Ishikawa (cell line): Measurements from ENCODE around the gene OR6S1.

Experiments used
- CEBPB ChIP-seq: IDR thresholded peaks from 2 replicates; pipeline ENCODE4 v1.6.1; 2012
- CREB1 ChIP-seq: IDR thresholded peaks from 2 replicates; pipeline ENCODE4 v1.6.1; 2012; ENCODE audit warnings: low read depth
- EGR1 ChIP-seq: IDR thresholded peaks from 2 replicates; pipeline ENCODE4 v1.6.1; 2012
- EP300 ChIP-seq: IDR thresholded peaks from 2 replicates; pipeline ENCODE4 v1.6.1; 2012; ENCODE audit warnings: borderline replicate concordance
- FOXM1 ChIP-seq: IDR thresholded peaks from 2 replicates; pipeline ENCODE4 v1.6.1; 2012; ENCODE audit warnings: low read depth, borderline replicate concordance
- MAX ChIP-seq: IDR thresholded peaks from 2 replicates; pipeline ENCODE4 v1.6.1; 2012
- NFIC ChIP-seq: IDR thresholded peaks from 2 replicates; pipeline ENCODE4 v1.6.1; 2012
- RAD21 ChIP-seq: IDR thresholded peaks from 2 replicates; pipeline ENCODE4 v1.6.1; 2012; ENCODE audit warnings: low read depth
- REST ChIP-seq: IDR thresholded peaks from 2 replicates; pipeline ENCODE4 v1.6.1; 2012; ENCODE audit warnings: low read depth, mild to moderate bottlenecking
- TAF1 ChIP-seq: IDR thresholded peaks from 2 replicates; pipeline ENCODE4 v1.6.1; 2012; ENCODE audit warnings: low read depth, mild to moderate bottlenecking
- TCF12 ChIP-seq: IDR thresholded peaks from 2 replicates; pipeline ENCODE4 v1.6.1; 2012; ENCODE audit warnings: low read depth
- TEAD4 ChIP-seq: IDR thresholded peaks from 2 replicates; pipeline ENCODE4 v1.6.1; 2012
- USF1 ChIP-seq: IDR thresholded peaks from 2 replicates; pipeline ENCODE4 v1.6.1; 2012
- YY1 ChIP-seq: IDR thresholded peaks from 2 replicates; pipeline ENCODE4 v1.6.1; 2012; ENCODE audit warnings: low read depth
- ZBTB7A ChIP-seq: IDR thresholded peaks from 2 replicates; pipeline ENCODE4 v1.6.1; 2012; ENCODE audit warnings: low read depth

OR6S1 gene

GRCh38 chr14:20684662-20685456 lies 43.4 kb upstream of the OR6S1 start:
- no peak for TF ChIP-seq TEAD4
- TF ChIP-seq TCF12, result no peak
- no peak; the same call in 1 of the 2 replicates for TF ChIP-seq CEBPB
- no peak for TF ChIP-seq USF1
- TF ChIP-seq REST, result no peak
- no peak for TF ChIP-seq EGR1
- no peak for TF ChIP-seq ZBTB7A
- no peak for TF ChIP-seq FOXM1
- TF ChIP-seq TAF1, result no peak
- TF ChIP-seq CREB1, result no peak
- no peak for TF ChIP-seq NFIC
- no peak for TF ChIP-seq EP300

GRCh38 chr14:20683891-20684661 lies 42.6 kb upstream of the OR6S1 start, which contains the start of gene RNASE4:
RNASE4 (plus strand) TSS chr14:20684560; CDS start chr14:20699372, 14,812 bp downstream.
- no peak for TF ChIP-seq CREB1
- TF ChIP-seq NFIC, result no peak; the same call in 1 of the 2 replicates
- peak; percentile 54 for TF ChIP-seq TCF12
- peak; percentile 86 for TF ChIP-seq TEAD4
- no peak for TF ChIP-seq RAD21
- 0 out of 2 replicates have a peak, but pooled peaks have one; percentile 55 for TF ChIP-seq ZBTB7A
- no peak for TF ChIP-seq USF1
- TF ChIP-seq REST, result 0 out of 2 replicates have a peak, but pooled peaks have one; percentile 15
- peak; percentile 49 for TF ChIP-seq MAX

- no peak for TF ChIP-seq CREB1
- 0 out of 2 replicates have a peak, but pooled peaks have one; percentile 19 for TF ChIP-seq NFIC
- peak; percentile 77 for TF ChIP-seq TEAD4
These were observed 41.8 kb upstream of the OR6S1 start for GRCh38 chr14:20683125-20683890.

GRCh38 chr14:20682435-20683124 lies 41.1 kb upstream of the OR6S1 start:
- TF ChIP-seq MAX (peak; percentile 48; the same call in 1 of the 2 replicates), ZBTB7A (peak; percentile 33; the same call in 1 of the 2 replicates), TEAD4 (no peak), TAF1 (no peak)

- TF ChIP-seq REST (no peak), FOXM1 (no peak), TAF1 (no peak), USF1 (no peak), YY1 (peak; percentile 65; the same call in 1 of the 2 replicates), MAX (no peak), EP300 (no peak), TEAD4 (no peak)
These were observed 40.6 kb upstream of the OR6S1 start for GRCh38 chr14:20682127-20682434.
